ENCODE data around the gene CAMTA1.
"Not testable (repeated sequence)": the region's sequence is repeated elsewhere in the genome, so short reads cannot be mapped to it uniquely, and the experiment has no call there.

Gene CAMTA1

GRCh38 chr1:7325254-7325653 lies 540.0 kb downstream of the CAMTA1 start:
- TF ChIP-seq CTCF (IDR thresholded peaks at IDR 0.05; ENCODE audit: low read depth, low read length): no peak
- no peak overlapping the region for H3K4me3 ChIP-seq (ENCODE audit: low read depth, low read length)

GRCh38 chr1:7326366-7326765 lies 541.1 kb downstream of the CAMTA1 start:
- H3K4me3 ChIP-seq (ENCODE audit: low read depth, low read length): no peak overlapping the region
- TF ChIP-seq CTCF (IDR thresholded peaks at IDR 0.05; ENCODE audit: low read depth, low read length): no peak

GRCh38 chr1:7327849-7328248 lies 542.6 kb downstream of the CAMTA1 start:
- no peak overlapping the region for H3K4me3 ChIP-seq (ENCODE audit: low read depth, low read length)
- TF ChIP-seq CTCF (IDR thresholded peaks at IDR 0.05; ENCODE audit: low read depth, low read length): no peak

GRCh38 chr1:7329868-7330615 lies 544.8 kb downstream of the CAMTA1 start:
- TF ChIP-seq CTCF (IDR thresholded peaks at IDR 0.05; ENCODE audit: low read depth, low read length): no peak
- no peak overlapping the region for H3K4me3 ChIP-seq (ENCODE audit: low read depth, low read length)

- not testable (repeated sequence) for H3K4me3 ChIP-seq (ENCODE audit: low read depth, low read length)
Measured at GRCh38 chr1:7330726-7331125, 545.5 kb downstream of the CAMTA1 start.

GRCh38 chr1:7331926-7332535 lies 546.8 kb downstream of the CAMTA1 start:
- no peak for TF ChIP-seq CTCF (IDR thresholded peaks at IDR 0.05; ENCODE audit: low read depth, low read length)
- H3K4me3 ChIP-seq (ENCODE audit: low read depth, low read length): no peak overlapping the region

- no peak for TF ChIP-seq CTCF (IDR thresholded peaks at IDR 0.05; ENCODE audit: low read depth, low read length)
- no peak overlapping the region for H3K4me3 ChIP-seq (ENCODE audit: low read depth, low read length)
Measured at GRCh38 chr1:7333094-7333493, 547.8 kb downstream of the CAMTA1 start.

Data from WI38 (cell line).